Nephron progenitor cell (in vitro differentiated cells): ENCODE data around the gene ALDH5A1.

Experiments
- DNase-seq: peaks from one replicate; pipeline ENCODE4 v3.0.0; 2021
- H3K27ac Mint-ChIP-seq: 2 replicates; pipeline ENCODE4 v1.8.0; 2021; ENCODE audit warnings: mild to moderate bottlenecking, moderate library complexity, mixed read lengths
- H3K27me3 Mint-ChIP-seq: 2 replicates; pipeline ENCODE4 v1.8.0; 2021; ENCODE audit warnings: mild to moderate bottlenecking, low read depth, mixed read lengths; ENCODE audit not compliant: poor library complexity
- H3K36me3 Mint-ChIP-seq: 2 replicates; pipeline ENCODE4 v1.8.0; 2021; ENCODE audit warnings: low read depth, mixed read lengths
- H3K4me1 Mint-ChIP-seq: 2 replicates; pipeline ENCODE4 v1.8.0; 2021; ENCODE audit warnings: mixed read lengths
- H3K4me3 Mint-ChIP-seq: 2 replicates; pipeline ENCODE4 v1.8.0; 2021; ENCODE audit warnings: mild to moderate bottlenecking, moderate library complexity, mixed read lengths
- H3K9me3 Mint-ChIP-seq: 2 replicates; pipeline ENCODE4 v1.8.0; 2021; ENCODE audit warnings: mild to moderate bottlenecking, moderate library complexity, mixed read lengths
- CTCF ChIP-seq: fragments of 200-600 bp; sonication (generic); IDR thresholded peaks from 2 replicates; pipeline ENCODE4 v1.5.0; 2021; ENCODE audit warnings: antibody characterized with exemption

Gene ALDH5A1

DNA sequence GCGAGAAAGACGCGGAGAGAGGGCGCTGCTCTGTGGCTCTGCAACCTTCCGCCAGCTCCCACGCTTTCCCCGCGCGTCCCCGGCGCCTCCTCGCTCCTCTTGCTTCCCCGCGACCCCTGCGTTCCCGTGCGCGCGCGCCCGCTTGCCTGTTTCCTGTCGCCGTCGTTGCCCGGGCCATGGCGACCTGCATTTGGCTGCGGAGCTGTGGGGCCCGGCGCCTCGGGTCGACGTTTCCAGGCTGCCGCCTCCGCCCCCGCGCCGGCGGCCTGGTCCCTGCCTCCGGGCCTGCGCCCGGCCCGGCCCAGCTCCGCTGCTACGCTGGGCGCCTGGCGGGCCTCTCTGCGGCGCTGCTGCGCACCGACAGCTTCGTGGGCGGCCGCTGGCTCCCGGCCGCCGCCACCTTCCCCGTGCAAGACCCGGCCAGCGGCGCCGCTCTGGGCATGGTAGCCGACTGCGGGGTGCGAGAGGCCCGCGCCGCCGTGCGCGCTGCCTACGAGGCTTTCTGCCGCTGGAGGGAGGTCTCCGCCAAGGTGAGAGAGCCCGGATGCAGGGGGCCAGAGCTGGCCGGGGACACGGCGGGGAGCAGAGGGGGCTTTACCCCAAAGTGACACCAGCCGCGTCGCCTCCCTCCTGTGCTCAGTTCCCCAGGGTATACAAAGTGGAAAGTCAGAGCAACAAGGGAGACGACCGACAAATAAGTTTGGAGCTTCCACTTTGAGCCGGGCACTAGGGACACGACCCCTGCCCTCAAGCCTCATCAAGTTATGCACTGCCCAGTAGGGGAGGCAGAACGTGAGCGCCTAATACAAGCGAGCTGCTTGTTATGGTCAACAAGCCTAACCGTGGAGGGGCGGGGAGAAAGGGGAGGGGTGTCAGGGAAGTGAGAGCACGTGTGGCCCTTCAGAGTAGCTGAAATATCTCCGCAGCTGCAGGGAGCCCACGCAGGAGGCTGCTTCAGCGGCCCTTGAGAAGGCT is at the start of gene ALDH5A1:
Gene ALDH5A1 (plus strand): TSS at position 149 of the 975 bp plus-strand sequence. CDS start 28 bp downstream, at position 177.
- peak; percentile 88 for DNase-seq
- Mint-ChIP-seq H3K4me3 (peak within 1 kb of the TSS; percentile 83), H3K27me3 (peaks cover 36% of the 10 kb centered on the region), H3K27ac (no peak within 1 kb of the TSS), H3K36me3 (peaks cover 28% of the 10 kb centered on the region), H3K9me3 (peaks cover 24% of the 10 kb centered on the region), H3K4me1 (peaks cover 20% of the 10 kb centered on the region)
- no peak for TF ChIP-seq CTCF

- no peaks in the 10 kb centered on the region for H3K9me3 Mint-ChIP-seq
- H3K36me3 Mint-ChIP-seq = no peaks in the 10 kb centered on the region
- no peak overlapping the region for H3K4me3 Mint-ChIP-seq
- no peaks in the 10 kb centered on the region for H3K27me3 Mint-ChIP-seq
- no peak overlapping the region for H3K27ac Mint-ChIP-seq
- no peak for DNase-seq
- peaks cover 5% of the 10 kb centered on the region for H3K4me1 Mint-ChIP-seq
- TF ChIP-seq CTCF = no peak
Measured at GRCh38 chr6:24445704-24446103, 49.1 kb upstream of the ALDH5A1 start.

DNA sequence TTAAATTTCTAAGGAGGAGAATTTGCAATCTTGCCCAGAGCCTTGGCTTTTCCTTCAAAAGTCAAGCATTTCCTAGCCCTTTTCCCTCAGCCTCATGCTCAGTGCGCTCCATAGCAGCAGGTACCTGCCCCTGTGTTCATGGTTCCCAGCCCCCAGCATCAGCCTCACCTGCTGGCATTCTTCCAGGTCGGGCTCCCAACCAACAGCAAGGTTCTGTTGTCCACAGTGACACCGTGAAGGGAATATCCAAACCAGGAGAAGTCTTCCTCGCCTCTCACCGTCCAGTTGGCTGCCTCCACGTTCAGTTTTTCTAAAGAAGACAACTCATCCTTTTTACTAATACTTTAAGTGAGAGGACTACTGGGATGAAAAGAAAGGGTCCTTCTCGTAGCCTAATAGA is 48.1 kb upstream of the ALDH5A1 start:
- no peak for DNase-seq
- Mint-ChIP-seq H3K9me3 (no peaks in the 10 kb centered on the region), H3K27ac (no peak overlapping the region), H3K4me1 (no peaks in the 10 kb centered on the region), H3K27me3 (no peaks in the 10 kb centered on the region), H3K4me3 (no peak overlapping the region), H3K36me3 (no peaks in the 10 kb centered on the region)
- TF ChIP-seq CTCF = no peak

GRCh38 chr6:24448396-24448795 is 46.4 kb upstream of the ALDH5A1 start:
- Mint-ChIP-seq H3K27me3 (no peaks in the 10 kb centered on the region), H3K4me3 (no peak overlapping the region), H3K27ac (no peak overlapping the region), H3K4me1 (no peaks in the 10 kb centered on the region), H3K9me3 (no peaks in the 10 kb centered on the region), H3K36me3 (no peaks in the 10 kb centered on the region)
- TF ChIP-seq CTCF = no peak
- no peak for DNase-seq

GRCh38 chr6:24448828-24449525 is 45.8 kb upstream of the ALDH5A1 start:
- DNase-seq = no peak
- Mint-ChIP-seq H3K27ac (no peak overlapping the region), H3K36me3 (no peaks in the 10 kb centered on the region), H3K4me1 (no peaks in the 10 kb centered on the region), H3K9me3 (no peaks in the 10 kb centered on the region), H3K4me3 (no peak overlapping the region), H3K27me3 (no peaks in the 10 kb centered on the region)
- no peak for TF ChIP-seq CTCF
